ENCODE results near the gene MLXIPL. TPM values are rescaled to one million over a fixed set of nuclear protein-coding genes. Genes with fewer than 3 reads are reported as not detected.
A peak's percentile ranks its signal among the peaks of the same experiment; 100 is the strongest.
"Not testable (repeated sequence)": the region's sequence is repeated elsewhere in the genome, so short reads cannot be mapped to it uniquely, and the experiment has no call there.

MLXIPL gene
- total RNA-seq, 8 experiments from 2014 or later: 0.50 to 13.1 (median 0.92) TPM

GRCh38 chr7:73659983-73660382 is 35.7 kb upstream of the MLXIPL start:
- in situ Hi-C loops (cut with MboI; ENCODE audit: low pct_unique_long_range_greater_than_20kb in 2 of 9, low sequenced_read_pairs in 9 of 9, unreplicated experiment in 9 of 9): no loop called here
- Histone ChIP-seq H3K4me1 (replicated peaks in 1 of 2) (no peaks in the 10 kb centered on the region), H3K4me3 (no peak overlapping the region), H3K27ac (no peak overlapping the region)
- WGBS, 10 experiments: 27% methylated on average over 2 of the region's 8 CpGs; no CpG with 5 or more reads in 9 of the 10 experiments
- no peak for ATAC-seq (replicated peaks in 6 of 8)

DNA sequence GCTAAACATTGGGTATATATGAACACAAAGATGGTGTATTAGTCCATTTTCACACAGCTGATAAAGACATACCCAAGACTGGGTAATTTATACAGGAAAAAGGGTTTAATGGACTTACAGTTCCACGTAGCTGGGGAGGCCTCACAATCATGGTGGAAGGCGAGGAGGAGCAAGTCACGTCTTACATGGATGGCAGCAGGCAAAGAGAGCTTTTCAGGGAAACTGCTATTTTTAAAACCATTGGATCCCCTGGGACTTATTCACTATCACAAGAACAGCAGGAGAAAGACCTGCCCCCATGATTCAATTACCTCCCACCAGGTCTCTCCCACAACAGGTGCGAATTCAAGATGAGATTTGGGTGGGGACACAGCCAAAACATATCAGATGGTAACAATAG is 31.0 kb upstream of the MLXIPL start:
- in situ Hi-C loops (cut with MboI; ENCODE audit: low pct_unique_long_range_greater_than_20kb in 2 of 9, low sequenced_read_pairs in 9 of 9, unreplicated experiment in 9 of 9); H3K27ac ChIP-seq; ATAC-seq (replicated peaks in 6 of 8); H3K4me3 ChIP-seq; H3K4me1 ChIP-seq (replicated peaks in 1 of 2): not testable (repeated sequence)
- WGBS, 10 experiments: 40 to 93% (median 71%) methylated on average over 1 to 2 of the region's 4 CpGs; no CpG with 5 or more reads in 6 of the 10 experiments

GRCh38 chr7:73652541-73652949 is 28.2 kb upstream of the MLXIPL start:
- H3K27ac ChIP-seq: no peak overlapping the region
- H3K4me3 ChIP-seq: no peak overlapping the region
- no peak for ATAC-seq (replicated peaks in 6 of 8)
- peaks cover 0 to 4% of the 10 kb centered on the region in 2 donors for H3K4me1 ChIP-seq (replicated peaks in 1 of 2)
- 81 to 100% (median 97%) methylated on average over 1 to 4 of the region's 11 CpGs; no CpG with 5 or more reads in 5 of the 10 experiments for WGBS, 10 experiments
- in situ Hi-C loops (cut with MboI; ENCODE audit: low pct_unique_long_range_greater_than_20kb in 2 of 9, low sequenced_read_pairs in 9 of 9, unreplicated experiment in 9 of 9): no loop called here

DNA sequence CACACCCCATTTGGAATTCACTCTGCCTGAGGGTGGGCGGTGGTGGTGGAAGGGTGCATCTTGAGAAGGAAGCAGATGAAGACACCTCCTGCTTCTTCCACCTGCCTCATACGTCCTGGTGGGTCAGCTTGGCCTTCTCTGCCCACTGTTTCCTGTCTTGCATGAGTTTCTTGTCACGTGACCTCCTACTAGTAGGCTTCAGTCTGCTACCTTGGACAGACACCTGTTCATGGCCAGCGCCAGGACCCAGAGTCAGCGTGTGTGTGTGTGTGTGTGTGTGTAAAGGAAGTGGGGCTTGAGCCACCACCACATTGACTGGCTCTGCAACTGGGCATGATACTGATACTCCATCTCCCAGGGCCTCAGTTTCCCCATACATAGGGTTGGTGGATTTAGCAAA is 26.2 kb upstream of the MLXIPL start:
- no peak overlapping the region for H3K27ac ChIP-seq
- peaks cover 0 to 5% of the 10 kb centered on the region in 2 donors for H3K4me1 ChIP-seq (replicated peaks in 1 of 2)
- ATAC-seq (replicated peaks in 6 of 8): no peak
- H3K4me3 ChIP-seq: no peak overlapping the region
- in situ Hi-C loops (cut with MboI; ENCODE audit: low pct_unique_long_range_greater_than_20kb in 2 of 9, low sequenced_read_pairs in 9 of 9, unreplicated experiment in 9 of 9): no loop called here
- 39 to 90% (median 57%) methylated on average over 2 to 5 of the region's 5 CpGs; no CpG with 5 or more reads in 4 of the 10 experiments for WGBS, 10 experiments

GRCh38 chr7:73649576-73649975 is 25.3 kb upstream of the MLXIPL start:
- in situ Hi-C loops (cut with MboI; ENCODE audit: low pct_unique_long_range_greater_than_20kb in 2 of 9, low sequenced_read_pairs in 9 of 9, unreplicated experiment in 9 of 9): loop anchor here in 1 of 9 experiments (25.0 kb wide), 1 partner anchor 112 kb away; no protein-coding TSS in a partner anchor

DNA sequence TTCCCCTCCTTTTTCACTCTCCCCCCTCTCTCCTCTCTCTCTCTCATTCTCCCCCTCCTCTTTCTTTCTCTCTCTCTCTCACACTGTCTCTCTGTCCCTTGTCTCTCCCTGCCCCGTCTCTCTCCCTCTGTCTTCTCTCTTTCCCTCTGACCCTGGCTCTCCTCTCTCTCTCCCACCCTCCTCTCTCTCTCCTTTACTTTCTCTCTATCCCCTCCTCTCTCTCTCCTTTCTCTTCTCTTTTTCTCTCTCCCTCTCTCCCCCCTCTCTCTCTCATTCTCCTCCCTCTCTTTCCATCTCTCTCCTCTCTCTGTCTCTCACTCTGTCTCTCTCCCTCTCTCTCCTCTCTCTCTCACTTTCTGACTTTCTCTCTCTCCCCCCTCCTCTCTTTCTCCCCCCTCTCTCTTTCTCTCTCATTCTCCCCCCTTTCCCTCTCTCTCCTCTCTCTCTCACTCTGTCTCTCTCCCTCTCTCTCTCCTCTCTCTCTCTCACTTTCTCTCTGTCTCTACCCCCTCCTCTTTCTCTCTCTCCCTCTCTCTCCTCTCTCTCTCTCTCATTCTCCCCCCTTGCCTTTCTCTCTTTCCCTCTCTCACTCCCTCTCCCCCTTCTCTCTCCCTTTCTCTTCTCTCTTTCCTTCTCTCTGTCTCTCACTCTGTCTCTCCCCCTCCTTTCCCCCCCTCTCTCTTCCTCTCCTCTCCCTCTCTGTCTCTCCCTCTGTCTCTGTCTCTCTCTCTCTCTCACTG is 24.4 kb upstream of the MLXIPL start:
- 26 to 78% (median 49%) methylated on average over 1 of the region's 1 CpG; no CpG with 5 or more reads in 4 of the 10 experiments for WGBS, 10 experiments
- H3K27ac ChIP-seq: no peak overlapping the region
- in situ Hi-C loops (cut with MboI; ENCODE audit: low pct_unique_long_range_greater_than_20kb in 2 of 9, low sequenced_read_pairs in 9 of 9, unreplicated experiment in 9 of 9): loop anchor here in 1 of 9 experiments (25.0 kb wide), 1 partner anchor 111 kb away; no protein-coding TSS in a partner anchor
- no peak overlapping the region for H3K4me3 ChIP-seq
- ATAC-seq (replicated peaks in 6 of 8): no peak
- H3K4me1 ChIP-seq (replicated peaks in 1 of 2): peaks cover 0 to 5% of the 10 kb centered on the region in 2 donors

More at GRCh38 chr7:73649576-73649975, 25.3 kb upstream of the MLXIPL start:
- Histone ChIP-seq H3K27ac (no peak overlapping the region), H3K4me3 (no peak overlapping the region), H3K4me1 (replicated peaks in 1 of 2) (peaks cover 0 to 5% of the 10 kb centered on the region in 2 donors)
- ATAC-seq (replicated peaks in 6 of 8): no peak
- 0 to 89% (median 14%) methylated on average over 1 to 4 of the region's 9 CpGs; no CpG with 5 or more reads in 5 of the 10 experiments for WGBS, 10 experiments

DNA sequence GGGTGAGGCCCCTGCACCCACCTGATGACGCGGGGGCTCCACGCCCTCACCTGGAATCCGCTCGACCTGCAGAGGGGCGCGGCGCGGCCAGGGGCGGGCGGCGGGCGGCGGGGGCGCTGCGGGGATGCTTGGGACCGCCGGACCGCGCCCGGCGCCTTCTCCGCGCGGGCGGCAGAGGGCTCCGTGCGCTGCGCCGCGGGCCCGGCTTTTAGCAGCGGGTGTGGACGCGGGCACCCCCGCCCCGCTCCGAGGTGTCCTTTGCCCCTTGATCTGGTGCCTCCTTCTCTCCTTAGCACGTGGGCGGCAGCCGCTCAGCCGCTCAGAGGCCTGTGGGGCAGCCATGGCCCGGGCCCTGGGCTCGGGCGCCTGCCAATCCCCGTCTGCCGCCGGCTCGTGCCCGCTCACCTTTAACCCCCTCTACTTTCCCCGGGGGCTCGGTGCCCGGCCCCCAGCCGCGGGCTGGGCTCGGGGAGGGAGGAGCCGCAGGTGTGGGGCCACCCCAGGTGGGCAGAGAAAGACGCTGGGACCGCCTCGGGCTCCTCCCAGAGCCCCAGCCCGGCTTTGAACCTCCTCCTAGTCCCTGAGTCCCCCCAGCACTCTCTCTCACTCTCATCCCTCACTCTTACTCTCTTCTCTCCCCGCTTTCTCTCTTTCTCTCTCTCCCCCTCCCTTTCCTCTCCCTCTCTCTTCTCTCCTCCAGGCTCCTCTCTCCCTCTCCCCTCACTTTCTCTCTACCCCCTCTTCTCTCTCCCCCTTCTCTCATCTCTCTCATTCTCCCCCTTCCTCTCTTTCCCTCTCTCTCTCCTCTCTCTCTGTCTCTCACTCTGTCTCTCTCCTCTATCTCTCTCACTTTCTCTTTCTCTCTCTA is 23.6 kb upstream of the MLXIPL start:
- peaks cover 0 to 5% of the 10 kb centered on the region in 2 donors for H3K4me1 ChIP-seq (replicated peaks in 1 of 2)
- no peak overlapping the region for H3K27ac ChIP-seq
- in situ Hi-C loops (cut with MboI; ENCODE audit: low pct_unique_long_range_greater_than_20kb in 2 of 9, low sequenced_read_pairs in 9 of 9, unreplicated experiment in 9 of 9): loop anchor here in 1 of 9 experiments (25.0 kb wide), 1 partner anchor 111 kb away; no protein-coding TSS in a partner anchor
- H3K4me3 ChIP-seq: peak overlapping the region; percentile 22 to 34 (median 28)
- WGBS, 10 experiments: 2% methylated on average over 14 of the region's 62 CpGs; no CpG with 5 or more reads in 9 of the 10 experiments
- peak; percentile 74 to 93 (median 90) for ATAC-seq (replicated peaks in 6 of 8)

- H3K4me1 ChIP-seq (replicated peaks in 1 of 2): peaks cover 0 to 5% of the 10 kb centered on the region in 2 donors
- ATAC-seq (replicated peaks in 6 of 8): peak in 6 of 8 experiments; percentile 5 to 29 (median 16)
Observed at GRCh38 chr7:73646785-73647724, 22.7 kb upstream of the MLXIPL start.

GRCh38 chr7:73645643-73646174 is 21.4 kb upstream of the MLXIPL start:
- in situ Hi-C loops (cut with MboI; ENCODE audit: low pct_unique_long_range_greater_than_20kb in 2 of 9, low sequenced_read_pairs in 9 of 9, unreplicated experiment in 9 of 9): loop anchor here in 1 of 9 experiments (25.0 kb wide), 1 partner anchor 108 kb away; no protein-coding TSS in a partner anchor
- WGBS, 10 experiments: 0 to 76% (median 62%) methylated on average over 1 to 3 of the region's 4 CpGs; no CpG with 5 or more reads in 5 of the 10 experiments
- no peak overlapping the region for H3K27ac ChIP-seq
- H3K4me1 ChIP-seq (replicated peaks in 1 of 2): peaks cover 0 to 5% of the 10 kb centered on the region in 2 donors
- ATAC-seq (replicated peaks in 6 of 8): no peak
- H3K4me3 ChIP-seq: no peak overlapping the region

More at GRCh38 chr7:73646785-73647724, 22.7 kb upstream of the MLXIPL start:
- WGBS, 10 experiments: 29 to 80% methylated on average over 1 of the region's 16 CpGs; no CpG with 5 or more reads in 8 of the 10 experiments
- in situ Hi-C loops (cut with MboI; ENCODE audit: low pct_unique_long_range_greater_than_20kb in 2 of 9, low sequenced_read_pairs in 9 of 9, unreplicated experiment in 9 of 9): loop anchor here in 1 of 9 experiments (25.0 kb wide), 1 partner anchor 110 kb away; no protein-coding TSS in a partner anchor
- H3K4me3 ChIP-seq: peak overlapping the region in 3 of 5 donors; percentile 25 to 34 (median 28)
- H3K27ac ChIP-seq: no peak overlapping the region

DNA sequence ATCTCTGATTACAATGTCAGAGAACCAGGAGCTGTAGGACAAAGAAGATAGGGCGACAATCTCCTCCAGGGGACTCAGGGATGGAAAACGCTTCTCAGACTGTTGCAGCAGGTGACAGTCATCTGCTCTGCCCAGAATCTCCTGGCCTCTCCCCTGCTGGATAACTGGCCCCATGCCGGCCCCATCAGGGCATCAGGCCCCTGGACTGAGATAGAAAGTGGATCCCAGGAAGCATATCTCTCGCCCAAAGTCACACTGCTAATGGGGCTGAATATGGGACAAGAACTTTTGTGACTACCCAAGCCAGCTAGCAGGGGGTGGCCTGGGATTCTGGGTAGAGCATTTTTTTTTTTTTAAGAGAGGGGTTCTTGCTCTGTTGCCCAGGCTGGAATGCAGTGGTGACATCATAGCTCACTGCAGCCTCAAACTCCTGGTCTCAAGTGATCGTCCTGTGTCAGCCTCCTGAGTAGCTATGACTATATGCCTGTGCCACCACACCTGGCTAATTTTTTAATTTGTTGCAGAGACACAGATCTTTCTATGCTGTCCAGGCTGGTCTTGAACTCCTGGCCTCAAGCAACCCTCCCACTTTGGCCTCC is 20.5 kb upstream of the MLXIPL start:
- H3K4me3 ChIP-seq: no peak overlapping the region
- no peak overlapping the region for H3K27ac ChIP-seq
- H3K4me1 ChIP-seq (replicated peaks in 1 of 2): peaks cover 0 to 5% of the 10 kb centered on the region in 2 donors
- 0 to 67% (median 56%) methylated on average over 1 to 5 of the region's 5 CpGs; no CpG with 5 or more reads in 4 of the 10 experiments for WGBS, 10 experiments
- no peak for ATAC-seq (replicated peaks in 6 of 8)
- in situ Hi-C loops (cut with MboI; ENCODE audit: low pct_unique_long_range_greater_than_20kb in 2 of 9, low sequenced_read_pairs in 9 of 9, unreplicated experiment in 9 of 9): loop anchor here in 1 of 9 experiments (25.0 kb wide), 1 partner anchor 107 kb away; no protein-coding TSS in a partner anchor

DNA sequence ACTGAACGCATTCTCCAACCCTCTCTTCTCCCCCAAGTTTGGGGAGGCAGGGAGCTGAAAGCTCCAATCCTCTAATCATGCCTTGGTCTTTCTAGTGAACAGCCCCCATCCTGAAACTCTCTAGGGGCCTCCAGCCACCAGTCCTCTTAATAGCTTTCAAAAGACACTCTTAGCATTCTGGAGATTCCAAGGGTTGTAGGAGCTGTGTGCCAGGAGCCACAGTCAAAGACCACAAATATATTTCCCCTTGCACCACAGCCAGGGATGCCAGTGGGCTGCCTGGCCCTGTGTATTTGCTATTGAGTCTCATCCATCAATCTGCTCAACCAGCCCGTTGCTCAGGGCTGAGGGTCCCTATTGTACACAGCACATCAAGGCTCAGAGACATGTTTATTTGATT is 18.5 kb upstream of the MLXIPL start:
- Histone ChIP-seq H3K4me3 (no peak overlapping the region), H3K4me1 (replicated peaks in 1 of 2) (peaks cover 0 to 2% of the 10 kb centered on the region in 2 donors), H3K27ac (no peak overlapping the region)
- in situ Hi-C loops (cut with MboI; ENCODE audit: low pct_unique_long_range_greater_than_20kb in 2 of 9, low sequenced_read_pairs in 9 of 9, unreplicated experiment in 9 of 9): loop anchor here in 1 of 9 experiments (25.0 kb wide), 1 partner anchor 106 kb away; no protein-coding TSS in a partner anchor
- no peak for ATAC-seq (replicated peaks in 6 of 8)
- WGBS, 10 experiments: 50 to 60% (median 57%) methylated on average over 1 of the region's 2 CpGs; no CpG with 5 or more reads in 7 of the 10 experiments
